Tibial nerve (tissue), 4 donors: ENCODE results near the gene ANKH. TPM values are rescaled to one million over a fixed set of nuclear protein-coding genes. Genes with fewer than 3 reads are reported as not detected.

Source experiments
- DNase-seq, 2 donors: peaks; one replicate each; pipeline ENCODE4 v3.0.0-alpha.2; 2019; ENCODE audit warnings: low spot score in 2 of 2
- H3K27ac ChIP-seq, 4 donors: fragments of 200-600 bp; sonication (generic) in 3 of 4; one replicate each; pipeline ENCODE4 v1.5.1; 2017 to 2019; ENCODE audit warnings: mild to moderate bottlenecking in 1 of 4
- H3K27me3 ChIP-seq, 2 donors: fragments of 200-600 bp; sonication (generic) in 1 of 2; one replicate each; pipeline versions ENCODE4 v1.5.1 to v1.6.0; 2017 to 2019
- H3K36me3 ChIP-seq, 3 donors: fragments of 200-600 bp; sonication (generic); one replicate each; pipeline ENCODE4 v1.5.1; 2018 to 2019
- H3K4me1 ChIP-seq, 4 donors: fragments of 200-600 bp; sonication (generic) in 3 of 4; one replicate each; pipeline ENCODE4 v1.5.1; 2017 to 2019
- H3K4me3 ChIP-seq, 4 donors: fragments of 200-600 bp; sonication (generic) in 3 of 4; one replicate each; pipeline ENCODE4 v1.5.1; 2017 to 2019; ENCODE audit warnings: mild to moderate bottlenecking in 1 of 4, moderate library complexity in 1 of 4
- H3K9me3 ChIP-seq, 4 donors: fragments of 200-600 bp; sonication (generic) in 3 of 4; one replicate each; pipeline ENCODE4 v1.5.1; 2017 to 2019
- CTCF ChIP-seq, 5 experiments: fragments of 200-600 bp in 3 of 5; fragments of 450-650 bp in 2 of 5; sonication (generic) in 3 of 5; IDR thresholded peaks; one replicate each; pipeline ENCODE4 v1.5.1; 2016 to 2019; ENCODE audit warnings: antibody characterized with exemption in 5 of 5, mild to moderate bottlenecking in 3 of 5, moderate library complexity in 2 of 5
- EP300 ChIP-seq, 2 donors: sonication (generic); formaldehyde crosslinking; IDR thresholded peaks; one replicate each; pipeline ENCODE4 v1.6.1; 2017; ENCODE audit warnings: antibody characterized with exemption in 2 of 2, mild to moderate bottlenecking in 1 of 2
- POLR2A ChIP-seq, 2 donors: fragments of 450-650 bp; IDR thresholded peaks; one replicate each; pipeline ENCODE4 v1.6.1; 2017; ENCODE audit warnings: antibody characterized with exemption in 2 of 2, mild to moderate bottlenecking in 2 of 2, moderate library complexity in 2 of 2
- WGBS, 2 donors: methylation state at CpG; one replicate each; pipeline ENCODE4 v1.1.5; 2018; 5-methylcytosine and 5-hydroxymethylcytosine counted together
- total RNA-seq, 4 donors: library from RNA; depleted of rRNA; stranded (reverse); fragments of >200 nt; gene quantifications; one replicate each; pipeline ENCODE4 v1.1.0, GENCODE V29; 2016

ANKH gene
- total RNA-seq, 4 donors from 2014 or later: 45.7 to 77.9 (median 46.6) TPM

GRCh38 chr5:14868771-14869170 lies 2.8 kb downstream of the ANKH start:
- WGBS, 2 donors: 78 to 83% methylated on average over 7 of the region's 7 CpGs
- Histone ChIP-seq H3K36me3 (no peaks in the 10 kb centered on the region), H3K27me3 (no peaks in the 10 kb centered on the region), H3K4me1 (peaks cover 0 to 48% (median 8%) of the 10 kb centered on the region in 4 donors), H3K27ac (peak overlapping the region in 1 of 4 donors; percentile 97), H3K4me3 (no peak overlapping the region), H3K9me3 (no peaks in the 10 kb centered on the region)
- TF ChIP-seq POLR2A (IDR thresholded peaks at IDR 0.05): no peak
- no peak for TF ChIP-seq CTCF (IDR thresholded peaks at IDR 0.05)
- no peak for TF ChIP-seq EP300 (IDR thresholded peaks at IDR 0.05)
- DNase-seq: no peak

- WGBS, 2 donors: 87 to 92% methylated on average over 2 of the region's 2 CpGs
- no peak overlapping the region for H3K27ac ChIP-seq
- H3K36me3 ChIP-seq: no peaks in the 10 kb centered on the region
- peaks cover 0 to 43% (median 5%) of the 10 kb centered on the region in 4 donors for H3K4me1 ChIP-seq
- H3K4me3 ChIP-seq: no peak overlapping the region
- H3K27me3 ChIP-seq: no peaks in the 10 kb centered on the region
- H3K9me3 ChIP-seq: no peaks in the 10 kb centered on the region
- no peak for TF ChIP-seq POLR2A (IDR thresholded peaks at IDR 0.05)
- TF ChIP-seq EP300 (IDR thresholded peaks at IDR 0.05): no peak
- no peak for TF ChIP-seq CTCF (IDR thresholded peaks at IDR 0.05)
- no peak for DNase-seq
These were observed 7.3 kb downstream of the ANKH start for GRCh38 chr5:14864181-14864812.

GRCh38 chr5:14863105-14863504 lies 8.5 kb downstream of the ANKH start:
- Histone ChIP-seq H3K4me3 (no peak overlapping the region), H3K36me3 (no peaks in the 10 kb centered on the region), H3K4me1 (peaks cover 0 to 34% (median 2%) of the 10 kb centered on the region in 4 donors), H3K9me3 (no peaks in the 10 kb centered on the region), H3K27me3 (no peaks in the 10 kb centered on the region), H3K27ac (no peak overlapping the region)
- 56 to 83% methylated on average over 2 of the region's 2 CpGs for WGBS, 2 donors
- DNase-seq: no peak
- TF ChIP-seq EP300 (IDR thresholded peaks at IDR 0.05): no peak
- TF ChIP-seq POLR2A (IDR thresholded peaks at IDR 0.05): no peak
- TF ChIP-seq CTCF (IDR thresholded peaks at IDR 0.05): no peak

GRCh38 chr5:14861123-14861765 lies 10.3 kb downstream of the ANKH start:
- no peaks in the 10 kb centered on the region for H3K36me3 ChIP-seq
- WGBS, 2 donors: 74 to 77% methylated on average over 4 of the region's 4 CpGs
- no peak overlapping the region for H3K4me3 ChIP-seq
- TF ChIP-seq CTCF (IDR thresholded peaks at IDR 0.05) (no peak), EP300 (IDR thresholded peaks at IDR 0.05) (no peak), POLR2A (IDR thresholded peaks at IDR 0.05) (no peak)
- H3K9me3 ChIP-seq: no peaks in the 10 kb centered on the region
- DNase-seq: no peak
- peak overlapping the region in 1 of 4 donors; percentile 29 for H3K27ac ChIP-seq
- H3K4me1 ChIP-seq: peaks cover 0 to 30% (median 2%) of the 10 kb centered on the region in 4 donors
- no peaks in the 10 kb centered on the region for H3K27me3 ChIP-seq

- no peak for DNase-seq
- 77 to 85% methylated on average over 7 of the region's 7 CpGs for whole genome bisulfite sequencing, 2 donors
- H3K27me3 ChIP-seq: no peaks in the 10 kb centered on the region
- peaks cover 0 to 30% (median 2%) of the 10 kb centered on the region in 4 donors for H3K4me1 ChIP-seq
- no peak overlapping the region for H3K27ac ChIP-seq
- H3K9me3 ChIP-seq: no peaks in the 10 kb centered on the region
- H3K4me3 ChIP-seq: no peak overlapping the region
- TF ChIP-seq CTCF (IDR thresholded peaks at IDR 0.05): no peak
- no peak for TF ChIP-seq POLR2A (IDR thresholded peaks at IDR 0.05)
- TF ChIP-seq EP300 (IDR thresholded peaks at IDR 0.05): no peak
- H3K36me3 ChIP-seq: no peaks in the 10 kb centered on the region
These were observed 11.6 kb downstream of the ANKH start for GRCh38 chr5:14859980-14860379.
